Activated CD4-positive, alpha-beta T cell treated with anti-CD3 and anti-CD28 coated beads, Interleukin-2, amount 50 U/mL, for 48 hours (primary cell): Measurements from ENCODE around the gene OR6Q1.

Experiments
- DNase-seq, 2 experiments: peaks; one replicate each; pipeline ENCODE4 v3.0.0-alpha.2; 2020

Gene OR6Q1

GRCh38 chr11:58058276-58059006 is 27.7 kb downstream of the OR6Q1 start:
- no peak for DNase-seq

GRCh38 chr11:58059007-58059350 is 28.2 kb downstream of the OR6Q1 start:
- no peak for DNase-seq

- DNase-seq, result no peak
Observed at GRCh38 chr11:58060535-58060934, 29.8 kb downstream of the OR6Q1 start.

- DNase-seq, result no peak
Observed at GRCh38 chr11:58060939-58061672, 30.4 kb downstream of the OR6Q1 start.

- DNase-seq, result no peak
Observed at GRCh38 chr11:58061813-58062212, 31.1 kb downstream of the OR6Q1 start.

- DNase-seq, result no peak
Observed at GRCh38 chr11:58067685-58068084, 36.9 kb downstream of the OR6Q1 start.

- DNase-seq, result no peak
Observed at GRCh38 chr11:58068655-58069054, 37.9 kb downstream of the OR6Q1 start.

- DNase-seq, result no peak
Observed at GRCh38 chr11:58070585-58070984, 39.8 kb downstream of the OR6Q1 start.

- no peak for DNase-seq
Observed at GRCh38 chr11:58075781-58076180, 45.0 kb downstream of the OR6Q1 start.
